HG02840 (cell line): Measurements from ENCODE around the gene ZC3H12C.

Source experiments
- ATAC-seq: cut with Tn5 transposase; IDR thresholded peaks from one replicate; pipeline ENCODE4 v1.9.1; 2021; ENCODE audit warnings: mild to moderate bottlenecking, moderate library complexity, moderate number of reproducible peaks; ENCODE audit not compliant: unreplicated experiment, low FRiP score

ZC3H12C gene

DNA sequence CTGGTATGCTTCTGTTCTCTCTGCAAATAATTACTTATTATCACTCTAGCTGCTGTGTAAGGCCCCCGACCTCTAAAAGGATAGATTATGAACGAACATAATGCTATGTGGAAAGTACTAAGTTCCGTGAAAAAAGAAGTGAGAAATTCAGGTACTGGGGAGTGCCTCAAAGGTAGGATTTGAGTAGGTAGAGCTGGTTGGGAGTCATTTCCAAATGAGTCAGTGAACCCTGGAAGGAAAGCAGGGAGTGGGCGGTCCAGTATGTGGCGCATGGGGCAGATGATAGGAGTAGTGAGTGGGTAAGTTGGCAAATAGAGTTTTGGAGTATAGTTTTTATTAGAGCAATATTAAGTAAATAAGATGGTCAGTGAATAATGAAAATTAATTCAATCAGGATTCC, 2.4 kb downstream of the ZC3H12C start:
- no peak for ATAC-seq

DNA sequence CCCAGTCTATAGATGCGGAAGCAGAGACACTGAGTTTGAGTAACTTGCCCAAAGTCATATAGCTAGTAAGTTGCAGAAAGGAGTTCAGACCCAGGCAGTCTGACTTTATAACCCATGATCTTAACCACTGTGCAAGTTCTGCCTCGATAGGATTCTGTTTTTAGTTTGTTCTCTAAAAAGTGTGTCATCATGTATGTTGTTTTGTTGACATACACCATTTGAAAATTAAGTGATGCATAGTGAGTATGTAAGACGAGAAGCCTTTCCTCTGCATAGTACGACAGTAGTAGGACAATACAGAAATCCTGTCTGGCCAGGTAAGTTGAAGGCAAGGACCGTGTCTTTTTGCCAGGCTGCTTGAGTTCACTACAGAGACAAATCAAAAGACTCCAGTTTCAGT, 3.3 kb downstream of the ZC3H12C start:
- no peak for ATAC-seq

DNA sequence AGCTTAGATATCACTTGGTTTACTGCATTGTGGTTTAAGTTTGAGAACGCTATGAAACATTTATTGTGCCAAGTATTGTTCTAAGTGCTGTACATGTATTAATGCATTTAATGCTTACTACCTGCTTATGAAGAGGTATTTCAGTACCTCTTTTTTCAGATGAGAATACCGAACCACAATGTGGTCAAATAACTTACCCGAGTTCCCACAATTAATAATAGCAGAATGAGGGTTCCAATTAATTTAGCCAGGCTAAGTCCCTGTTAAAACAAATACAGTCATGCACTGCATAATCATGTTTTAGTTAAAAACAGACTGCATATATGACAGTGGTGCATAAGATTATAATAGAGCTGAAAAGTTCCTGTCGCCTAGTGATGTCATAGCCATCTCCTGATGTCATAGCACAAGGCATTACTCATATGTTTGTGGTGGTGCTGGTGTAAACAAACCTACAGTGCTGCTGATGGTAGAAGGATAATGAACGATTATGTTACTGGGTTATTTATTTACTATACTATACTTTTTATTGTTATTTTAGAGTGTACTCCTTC, 4.3 kb downstream of the ZC3H12C start:
- no peak for ATAC-seq

DNA sequence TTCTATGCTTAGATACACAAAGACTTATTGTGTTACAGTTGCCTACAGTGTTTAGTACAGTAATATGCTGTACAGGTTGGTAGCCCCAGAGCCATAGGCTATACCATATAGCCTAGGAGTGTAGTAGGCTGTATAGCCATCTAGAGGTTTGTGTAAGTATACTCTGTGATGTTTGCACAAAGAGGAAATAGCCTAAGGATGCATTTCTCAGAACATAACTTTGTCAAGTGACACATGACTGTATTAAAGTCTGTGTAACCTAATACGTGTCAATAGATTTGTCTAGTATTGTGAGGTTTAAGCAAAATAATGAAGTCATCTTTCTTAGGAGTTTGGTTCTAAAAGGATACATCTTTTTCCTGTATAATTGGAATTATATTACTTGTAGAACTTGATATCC, 5.5 kb downstream of the ZC3H12C start:
- ATAC-seq = peak; percentile 78

DNA sequence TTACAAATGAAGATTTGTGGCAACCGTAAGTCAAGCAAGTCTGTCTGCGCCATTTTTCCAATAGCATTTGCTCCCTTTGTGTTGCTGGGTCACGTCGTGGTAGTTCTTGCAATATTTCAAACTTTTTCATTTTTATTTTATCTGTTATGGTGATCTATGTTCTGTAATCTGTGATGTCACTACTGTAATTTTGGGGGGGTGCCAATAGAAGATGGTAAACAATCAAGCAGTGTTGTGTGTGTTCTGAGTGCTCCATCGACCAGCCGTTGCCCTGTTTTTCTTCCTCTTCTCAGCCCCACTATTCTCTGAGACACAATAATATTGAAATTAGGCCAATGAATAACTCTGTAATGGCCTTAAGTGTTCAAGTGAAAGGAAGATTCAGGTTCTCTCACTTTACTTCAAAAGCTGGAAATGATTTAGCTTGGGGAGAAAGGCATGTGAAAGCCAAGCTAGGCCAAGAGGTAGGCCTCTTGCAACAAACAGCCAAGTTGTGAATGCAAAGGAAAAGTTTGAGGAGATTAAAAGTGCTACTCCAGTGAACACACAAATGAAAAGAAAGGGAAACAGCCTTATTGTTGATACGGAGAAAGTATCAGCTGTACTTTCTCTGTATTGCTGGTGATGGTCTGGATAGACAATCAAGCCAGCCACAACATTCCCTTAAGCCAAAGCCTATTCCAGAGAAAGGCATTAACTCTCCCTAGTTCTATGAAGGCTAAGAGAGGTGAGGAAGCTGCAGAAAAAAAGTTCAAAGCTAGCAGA, 7.5 kb downstream of the ZC3H12C start:
- ATAC-seq = no peak

DNA sequence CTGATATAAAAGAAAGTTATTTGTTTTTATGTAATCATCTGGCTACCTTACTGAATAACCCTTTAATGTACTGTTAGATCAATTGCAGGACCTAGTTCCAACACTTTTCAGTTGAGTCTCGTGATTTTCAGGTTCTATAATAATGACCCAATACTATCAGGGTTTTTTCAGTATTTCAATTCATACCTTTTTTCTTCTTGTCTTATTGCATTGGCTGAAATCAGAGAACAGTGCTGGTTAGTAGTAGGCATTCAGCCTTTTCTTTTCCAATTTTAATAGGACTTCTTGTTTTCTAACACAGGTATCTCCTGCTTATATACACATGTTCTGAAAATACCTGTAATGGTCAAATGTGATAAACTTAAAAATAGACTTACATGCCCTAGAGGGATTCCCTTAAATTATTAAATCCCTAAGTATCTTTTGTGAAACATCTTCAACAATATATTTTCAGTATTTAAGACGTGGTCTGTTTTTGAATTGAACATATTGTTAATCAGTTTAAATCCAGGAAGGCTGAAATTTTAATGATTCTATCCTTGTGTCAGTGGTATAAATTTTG, 13.6 kb downstream of the ZC3H12C start:
- ATAC-seq = no peak

DNA sequence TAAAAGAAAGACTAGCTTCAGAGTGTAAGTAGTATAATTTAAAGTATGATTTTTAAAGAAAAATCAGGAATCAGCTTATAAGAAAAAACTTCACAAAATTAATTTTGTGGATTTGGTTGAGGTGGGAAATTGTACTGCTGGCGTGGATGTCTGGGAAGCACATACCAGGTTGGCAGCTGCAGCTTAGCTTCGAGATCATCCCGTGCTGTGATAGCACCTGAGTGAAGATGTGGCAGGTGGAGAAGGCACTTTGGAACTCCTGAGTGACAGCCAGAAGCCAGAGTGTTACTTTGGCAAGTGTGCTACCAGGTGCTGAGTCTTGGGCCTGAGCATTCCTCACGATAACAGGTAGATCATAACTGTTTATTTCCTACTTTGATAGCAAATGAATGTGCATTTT, 17.7 kb downstream of the ZC3H12C start:
- no peak for ATAC-seq

DNA sequence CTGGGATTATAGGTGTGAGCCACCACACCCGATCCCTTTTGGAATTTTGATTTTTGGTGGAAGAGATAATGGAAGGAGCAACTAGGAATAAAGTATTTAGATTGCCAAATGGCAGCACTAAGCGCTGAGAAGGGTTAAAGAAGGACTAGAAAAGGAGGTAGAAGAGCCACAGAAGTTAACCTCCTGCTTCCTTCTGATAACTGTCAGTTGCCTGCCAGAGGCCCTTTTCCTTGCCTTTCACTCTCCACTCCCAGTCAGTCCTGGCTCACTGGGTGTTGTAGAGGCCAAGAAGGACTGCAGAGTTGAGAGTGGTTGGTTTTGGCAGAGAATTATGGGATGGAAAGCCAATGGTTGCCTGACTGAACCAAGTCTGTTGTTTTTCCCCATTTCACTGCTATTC, 19.3 kb downstream of the ZC3H12C start:
- no peak for ATAC-seq

DNA sequence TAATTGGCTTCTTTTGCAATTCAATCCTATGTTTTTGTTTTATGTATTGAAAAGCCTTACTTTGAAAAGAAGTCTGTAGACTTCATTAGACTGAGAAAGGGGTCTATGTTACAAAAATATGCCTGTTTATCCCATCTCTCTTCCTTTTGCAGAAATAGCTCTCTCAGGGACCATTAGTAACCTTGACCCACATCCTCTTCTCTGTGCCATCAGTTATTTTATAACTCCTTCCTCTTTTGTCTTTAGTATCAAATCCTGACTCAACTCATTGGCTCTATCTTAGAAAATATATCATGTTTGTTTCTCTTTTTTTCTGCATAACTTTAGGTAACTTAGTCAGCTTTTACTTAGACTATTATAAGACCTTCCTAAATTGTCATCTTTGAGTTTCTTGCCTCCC, 20.3 kb downstream of the ZC3H12C start:
- ATAC-seq = no peak

DNA sequence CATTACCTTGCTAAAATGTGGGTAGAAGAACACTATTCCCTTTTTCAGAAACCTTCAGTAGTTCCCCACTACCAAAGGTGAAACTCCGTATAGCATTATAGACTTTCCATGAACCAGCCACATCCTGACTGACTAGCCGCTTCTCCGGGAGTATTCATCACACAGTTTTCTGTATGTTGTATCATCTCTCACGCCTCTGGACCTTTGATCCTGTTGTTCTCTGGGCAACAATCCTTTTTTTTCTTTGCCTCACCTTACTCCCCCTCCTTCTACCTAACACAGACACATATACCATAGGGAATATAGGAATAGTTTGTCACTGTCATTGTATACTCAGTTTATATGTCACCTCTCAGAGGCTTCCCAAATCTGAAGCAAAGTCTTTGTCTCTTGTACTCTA, 20.8 kb downstream of the ZC3H12C start:
- no peak for ATAC-seq

DNA sequence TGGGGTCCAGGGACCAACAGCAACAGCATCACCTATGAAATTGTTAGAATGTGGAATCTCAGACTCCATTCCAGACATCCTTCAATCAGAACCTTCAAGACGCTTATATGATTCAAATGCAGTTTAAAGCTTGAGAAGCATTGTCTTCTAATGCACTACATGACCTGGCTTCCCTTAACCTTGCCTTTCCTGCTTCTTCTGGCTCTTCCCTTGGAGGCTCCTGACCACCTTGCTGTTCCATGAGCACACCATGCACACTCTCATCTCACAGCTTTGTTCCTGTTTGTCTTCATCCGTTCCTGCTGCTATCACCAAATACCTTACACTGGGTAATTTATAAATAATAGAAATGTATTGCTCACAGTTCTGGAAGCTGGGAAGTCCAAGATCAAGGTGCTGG, 26.1 kb downstream of the ZC3H12C start:
- no peak for ATAC-seq

DNA sequence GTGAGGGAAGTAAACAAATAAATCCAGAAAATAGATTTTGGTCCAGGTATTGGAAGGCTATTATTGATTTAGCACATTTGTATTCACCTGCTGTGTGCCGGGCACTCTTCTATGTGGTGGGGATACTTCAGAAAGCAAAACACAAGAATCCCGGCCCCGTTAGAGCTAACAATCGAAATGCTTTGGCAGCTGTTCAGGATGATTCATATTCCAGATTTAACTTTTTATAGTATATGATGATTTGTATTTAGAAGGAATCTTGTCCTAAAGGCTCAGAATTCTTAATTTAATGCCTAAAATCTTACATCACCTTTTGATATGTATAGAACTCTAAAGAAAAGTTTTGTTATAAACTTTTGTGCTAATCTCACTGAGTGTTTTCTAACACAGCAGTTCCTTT, 28.0 kb downstream of the ZC3H12C start:
- no peak for ATAC-seq

DNA sequence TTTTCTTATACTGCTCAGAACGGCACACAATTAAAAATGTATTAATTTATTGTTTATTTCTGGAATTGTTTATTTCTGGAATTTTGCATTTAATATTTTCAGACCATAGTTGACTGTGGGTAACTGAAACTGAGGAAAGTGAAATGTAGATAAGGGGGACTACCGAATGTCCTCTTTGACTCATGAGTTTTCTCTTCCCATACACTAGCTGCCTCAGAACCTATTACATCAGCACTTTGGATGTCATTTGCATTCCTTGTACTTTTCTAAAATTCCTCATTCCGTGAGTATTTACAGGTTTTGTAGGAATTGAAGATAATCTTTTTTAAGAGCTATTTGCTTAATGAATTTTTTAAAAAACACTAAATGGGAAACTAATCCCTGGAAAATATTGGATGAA, 29.8 kb downstream of the ZC3H12C start:
- ATAC-seq = no peak

DNA sequence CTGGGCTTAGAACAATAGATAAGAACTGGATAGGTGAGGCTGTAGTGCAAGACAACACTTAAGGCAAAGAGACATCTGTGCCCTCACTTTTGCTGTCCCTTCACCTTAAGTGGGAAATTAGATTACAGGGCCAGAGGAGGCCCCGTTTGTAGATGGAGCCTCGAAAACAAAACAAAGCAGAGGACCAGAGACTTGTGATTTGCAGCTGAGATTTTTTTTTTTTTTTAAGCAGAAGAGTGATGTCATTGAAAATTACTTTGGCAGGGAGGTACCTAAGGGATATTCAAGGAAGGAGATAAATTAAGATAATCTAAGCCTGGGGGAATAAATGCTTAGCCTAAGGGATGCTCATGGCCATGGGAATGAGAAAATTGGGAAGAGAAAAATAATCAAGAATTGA, 31.4 kb downstream of the ZC3H12C start:
- ATAC-seq = no peak

DNA sequence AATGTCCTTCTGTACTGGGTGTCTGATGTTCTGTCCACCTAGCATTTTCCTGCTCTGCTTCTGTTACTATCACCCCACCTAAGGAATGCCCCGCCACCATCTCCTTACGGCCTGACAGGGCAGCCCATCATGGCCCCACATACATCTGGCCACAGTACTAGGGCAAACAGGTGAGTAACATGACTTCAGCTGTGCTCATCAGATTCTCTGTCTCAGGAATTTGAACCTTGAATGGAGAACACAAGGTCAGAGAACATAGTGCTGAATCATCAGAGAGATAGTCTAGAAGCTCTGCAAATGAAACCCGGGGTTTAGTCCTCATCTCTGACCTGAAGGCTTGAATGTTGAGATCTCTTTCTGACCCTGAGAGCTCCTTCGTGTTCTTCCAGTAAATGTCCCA, 32.4 kb downstream of the ZC3H12C start:
- ATAC-seq = no peak

DNA sequence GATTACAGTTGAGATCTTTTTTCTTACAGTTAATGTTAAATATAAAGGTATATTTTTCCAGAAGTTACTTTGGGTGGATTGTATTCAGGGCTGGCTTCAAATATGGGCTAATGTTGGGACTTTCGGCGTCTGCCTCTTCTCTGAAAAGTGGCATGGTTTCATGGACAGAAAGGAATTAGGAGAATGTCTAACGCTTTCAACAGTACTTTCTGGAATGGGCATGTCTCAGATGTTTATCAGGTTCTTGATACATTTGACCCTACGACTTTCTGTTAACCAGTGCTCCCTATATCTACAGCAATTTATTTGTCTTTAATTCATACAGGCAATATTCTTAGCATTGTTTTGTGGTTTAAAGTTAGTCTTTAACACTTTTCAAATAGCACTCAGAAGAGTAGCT, 33.7 kb downstream of the ZC3H12C start:
- ATAC-seq = no peak

DNA sequence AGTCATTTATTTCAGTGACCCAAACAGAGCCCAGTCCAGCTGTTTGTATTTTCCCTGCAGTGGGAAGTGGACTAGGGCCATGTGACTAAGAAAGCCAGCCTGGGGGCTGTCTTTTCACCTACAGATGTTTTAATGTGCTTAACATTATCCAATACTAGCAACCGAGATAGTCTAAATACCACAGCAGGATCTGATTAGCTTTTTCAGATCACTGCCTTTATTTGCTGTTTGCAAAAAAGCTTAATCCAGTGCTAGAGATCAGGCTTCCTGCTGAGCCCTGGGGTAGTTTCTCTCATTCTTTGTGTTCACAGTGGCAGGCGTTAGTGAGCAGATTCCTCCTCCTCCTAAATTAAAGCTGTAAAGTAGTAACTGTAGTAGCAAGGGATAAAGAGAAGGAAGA, 35.0 kb downstream of the ZC3H12C start:
- no peak for ATAC-seq

DNA sequence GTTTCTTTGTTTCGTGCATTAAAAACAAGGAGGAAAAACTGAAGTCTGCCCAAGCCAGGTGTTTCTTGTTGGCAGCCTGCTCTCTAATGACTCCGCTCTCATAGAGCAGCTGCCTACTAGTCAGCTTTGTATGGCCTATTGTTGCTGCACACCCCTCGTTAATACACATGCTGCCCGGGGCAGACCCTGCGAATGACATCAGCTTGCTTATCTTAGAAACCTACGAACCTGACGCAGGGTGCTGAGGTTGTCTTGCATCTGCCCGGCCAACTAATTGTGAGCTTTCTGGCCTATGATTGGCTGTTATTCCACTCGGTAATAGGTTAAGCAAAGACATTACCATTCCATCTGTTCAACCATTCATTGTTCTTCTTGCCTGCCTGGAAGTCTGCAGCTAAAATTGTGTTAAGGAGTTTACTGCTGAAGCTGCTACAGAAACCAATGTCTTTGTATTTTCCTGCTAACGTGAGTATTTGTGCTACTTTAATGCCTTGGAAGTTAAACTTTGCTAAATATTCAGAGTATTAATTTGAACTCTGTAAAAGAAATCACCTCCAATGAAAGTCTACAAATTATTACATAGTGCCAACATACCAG, 37.5 kb downstream of the ZC3H12C start:
- ATAC-seq = no peak

DNA sequence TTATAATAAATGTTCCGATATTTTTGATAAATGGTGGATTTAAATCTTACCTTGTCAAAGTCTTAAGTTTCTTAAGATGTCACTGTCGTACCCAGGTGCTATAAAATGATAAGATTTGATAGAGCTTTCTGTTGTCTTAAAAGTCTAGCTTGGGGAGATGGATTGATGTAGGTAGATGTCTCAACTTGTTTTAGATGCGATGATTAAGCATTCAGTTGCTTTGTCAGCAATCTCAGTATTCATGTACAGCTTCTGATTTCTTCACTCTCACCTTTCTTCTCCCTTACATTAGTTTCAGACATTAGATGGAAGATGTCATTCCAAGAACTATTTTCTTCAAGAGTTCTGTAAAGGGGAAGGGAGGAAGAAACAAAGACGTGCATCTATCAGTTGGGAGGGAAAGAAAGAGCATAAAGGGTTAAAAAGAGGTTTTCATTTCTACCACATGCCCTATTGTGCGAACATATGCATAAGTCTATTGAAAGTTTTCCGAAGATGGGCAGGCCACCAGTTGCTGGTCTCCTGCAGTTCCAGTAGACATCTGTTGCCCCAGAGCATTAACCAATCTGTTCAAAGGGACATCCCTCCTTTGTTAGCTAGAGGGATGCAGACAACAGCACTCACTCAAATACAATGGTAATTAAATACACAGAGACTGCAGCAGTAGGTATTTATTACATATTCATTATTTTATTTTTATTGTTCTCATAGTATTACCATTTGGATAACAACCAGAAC, 38.4 kb downstream of the ZC3H12C start:
- ATAC-seq = no peak

DNA sequence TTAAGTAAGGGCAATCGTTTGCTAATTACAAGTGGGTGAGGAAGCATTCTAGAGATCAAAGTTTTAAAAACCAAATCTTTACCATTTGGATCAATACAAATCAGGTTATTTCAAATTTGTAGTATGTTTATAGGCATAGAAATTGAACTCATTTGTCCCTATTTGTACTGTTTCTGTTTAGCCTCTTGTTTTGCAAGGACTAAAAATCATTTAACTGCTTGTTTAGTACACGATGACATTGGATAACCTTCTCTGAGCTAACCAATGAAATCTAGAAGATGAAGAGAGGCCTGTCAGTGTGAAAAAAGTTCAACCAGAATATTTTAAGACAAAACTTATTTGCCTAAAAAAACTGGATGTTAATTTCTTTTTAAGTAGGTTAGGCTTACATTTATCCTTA, 40.0 kb downstream of the ZC3H12C start:
- no peak for ATAC-seq

DNA sequence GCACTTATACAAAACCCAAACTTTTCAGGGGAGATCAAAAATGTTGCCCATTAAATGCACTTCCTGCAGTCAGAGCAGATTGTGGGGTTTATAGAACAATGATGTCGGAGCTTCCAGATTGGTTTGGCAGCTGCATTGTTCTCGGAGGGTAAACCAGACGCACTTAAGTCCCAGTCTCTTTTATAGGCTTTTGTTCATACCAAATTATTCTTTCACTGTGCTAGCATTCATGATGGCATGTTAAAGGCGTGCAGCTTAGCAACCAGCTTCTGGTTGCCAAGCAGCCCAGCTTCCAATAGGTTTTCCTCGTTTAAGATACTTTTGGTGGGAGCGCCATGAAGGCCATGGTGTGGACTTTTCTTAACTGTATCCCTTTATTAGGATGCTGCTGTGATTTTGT, 40.9 kb downstream of the ZC3H12C start:
- ATAC-seq = no peak
